ENCODE data around the gene TMEM134. TPM values are rescaled to one million over a fixed set of nuclear protein-coding genes. Genes with fewer than 3 reads are reported as not detected.

TMEM134 gene
- total and polyA plus RNA-seq, 9 of the 15 experiments (the other 6 are each of a cell fraction or from before 2014, with no cell fraction given), result 0.63 to 48.4 (median 10.7) TPM

DNA sequence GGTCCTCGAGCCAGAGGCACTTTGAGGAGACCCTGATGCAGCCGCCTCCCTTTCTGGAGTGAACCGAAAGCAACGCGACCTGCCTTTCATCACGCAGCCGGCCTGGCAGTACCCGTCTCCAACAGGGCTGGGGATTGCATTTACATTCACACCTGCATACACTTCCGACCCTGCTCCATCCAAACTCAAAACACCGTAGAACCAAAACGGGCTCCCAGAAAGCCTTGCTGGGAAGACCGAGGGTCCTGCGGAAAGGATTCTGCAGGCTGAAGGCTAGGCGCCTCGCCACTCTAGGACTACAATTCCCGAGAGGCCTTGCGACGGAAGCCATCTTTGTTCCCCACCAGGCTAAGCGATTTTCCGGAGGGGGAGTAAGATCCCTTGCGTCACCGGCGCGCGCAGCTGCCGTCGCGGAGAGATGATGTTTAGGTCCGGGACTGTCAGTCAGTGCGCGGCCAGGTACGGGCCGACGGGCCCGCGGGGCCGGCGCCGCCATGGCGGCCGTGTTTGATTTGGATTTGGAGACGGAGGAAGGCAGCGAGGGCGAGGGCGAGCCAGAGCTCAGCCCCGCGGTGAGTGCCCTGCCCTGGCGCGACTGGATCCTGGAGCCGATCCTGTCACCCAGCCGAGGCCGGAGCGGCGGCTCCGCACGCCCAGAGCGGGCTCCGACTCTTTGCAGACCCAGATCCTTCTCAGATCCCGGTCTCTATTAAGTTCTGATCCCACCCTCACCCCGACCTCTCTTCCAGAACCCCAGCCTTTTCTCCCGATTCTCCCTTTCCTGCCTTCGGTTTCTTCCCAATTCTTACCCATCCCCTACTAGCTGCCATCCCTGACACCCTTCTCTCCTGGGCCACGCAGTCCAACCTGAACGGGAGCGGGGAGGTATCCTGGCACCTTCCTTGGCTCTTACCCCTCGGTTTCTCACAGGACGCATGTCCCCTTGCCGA, 40.7 kb downstream of the TMEM134 start, which contains the start of gene RPS6KB2 (continued):
- TF ChIP-seq CEBPZ (IDR thresholded peaks at IDR 0.05; ENCODE audit: borderline replicate concordance, low read depth, low read length) (no peak), RBM17 (IDR thresholded peaks at IDR 0.05; ENCODE audit: borderline replicate concordance, low read depth, low read length) (no peak), NFXL1 (CRISPR knock-in tag; IDR thresholded peaks at IDR 0.05) (no peak), ZMIZ1 (IDR thresholded peaks at IDR 0.05; ENCODE audit: low read depth in 2 of 2, low read length in 2 of 2) (no peak), CXXC5 (CRISPR knock-in tag; IDR thresholded peaks at IDR 0.05) (peak; percentile 94), DMBX1 (CRISPR knock-in tag; IDR thresholded peaks at IDR 0.05; ENCODE audit: borderline replicate concordance) (0 out of 2 replicates have a peak, but pooled peaks have one; percentile 48), ZNF146 (CRISPR knock-in tag; IDR thresholded peaks at IDR 0.05; ENCODE audit: unreplicated experiment) (no peak), ASH1L (IDR thresholded peaks at IDR 0.05; ENCODE audit: borderline replicate concordance, low read depth, partially characterized antibody) (no peak), CCAR2 (IDR thresholded peaks at IDR 0.05; ENCODE audit: low read depth, low read length) (no peak), ZNF311 (CRISPR knock-in tag; IDR thresholded peaks at IDR 0.05) (no peak)
- TF ChIP-seq, protein P1, sequence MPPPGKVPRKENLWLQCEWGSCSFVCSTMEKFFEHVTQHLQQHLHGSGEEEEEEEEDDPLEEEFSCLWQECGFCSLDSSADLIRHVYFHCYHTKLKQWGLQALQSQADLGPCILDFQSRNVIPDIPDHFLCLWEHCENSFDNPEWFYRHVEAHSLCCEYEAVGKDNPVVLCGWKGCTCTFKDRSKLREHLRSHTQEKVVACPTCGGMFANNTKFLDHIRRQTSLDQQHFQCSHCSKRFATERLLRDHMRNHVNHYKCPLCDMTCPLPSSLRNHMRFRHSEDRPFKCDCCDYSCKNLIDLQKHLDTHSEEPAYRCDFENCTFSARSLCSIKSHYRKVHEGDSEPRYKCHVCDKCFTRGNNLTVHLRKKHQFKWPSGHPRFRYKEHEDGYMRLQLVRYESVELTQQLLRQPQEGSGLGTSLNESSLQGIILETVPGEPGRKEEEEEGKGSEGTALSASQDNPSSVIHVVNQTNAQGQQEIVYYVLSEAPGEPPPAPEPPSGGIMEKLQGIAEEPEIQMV (tag; conservative IDR thresholded peaks at IDR 0.05; ENCODE audit: low read depth), result no peak
- TF ChIP-seq, protein P2, sequence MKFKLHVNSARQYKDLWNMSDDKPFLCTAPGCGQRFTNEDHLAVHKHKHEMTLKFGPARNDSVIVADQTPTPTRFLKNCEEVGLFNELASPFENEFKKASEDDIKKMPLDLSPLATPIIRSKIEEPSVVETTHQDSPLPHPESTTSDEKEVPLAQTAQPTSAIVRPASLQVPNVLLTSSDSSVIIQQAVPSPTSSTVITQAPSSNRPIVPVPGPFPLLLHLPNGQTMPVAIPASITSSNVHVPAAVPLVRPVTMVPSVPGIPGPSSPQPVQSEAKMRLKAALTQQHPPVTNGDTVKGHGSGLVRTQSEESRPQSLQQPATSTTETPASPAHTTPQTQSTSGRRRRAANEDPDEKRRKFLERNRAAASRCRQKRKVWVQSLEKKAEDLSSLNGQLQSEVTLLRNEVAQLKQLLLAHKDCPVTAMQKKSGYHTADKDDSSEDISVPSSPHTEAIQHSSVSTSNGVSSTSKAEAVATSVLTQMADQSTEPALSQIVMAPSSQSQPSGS (CRISPR knock-in tag; IDR thresholded peaks at IDR 0.05), result no peak
- TF ChIP-seq, protein P3, sequence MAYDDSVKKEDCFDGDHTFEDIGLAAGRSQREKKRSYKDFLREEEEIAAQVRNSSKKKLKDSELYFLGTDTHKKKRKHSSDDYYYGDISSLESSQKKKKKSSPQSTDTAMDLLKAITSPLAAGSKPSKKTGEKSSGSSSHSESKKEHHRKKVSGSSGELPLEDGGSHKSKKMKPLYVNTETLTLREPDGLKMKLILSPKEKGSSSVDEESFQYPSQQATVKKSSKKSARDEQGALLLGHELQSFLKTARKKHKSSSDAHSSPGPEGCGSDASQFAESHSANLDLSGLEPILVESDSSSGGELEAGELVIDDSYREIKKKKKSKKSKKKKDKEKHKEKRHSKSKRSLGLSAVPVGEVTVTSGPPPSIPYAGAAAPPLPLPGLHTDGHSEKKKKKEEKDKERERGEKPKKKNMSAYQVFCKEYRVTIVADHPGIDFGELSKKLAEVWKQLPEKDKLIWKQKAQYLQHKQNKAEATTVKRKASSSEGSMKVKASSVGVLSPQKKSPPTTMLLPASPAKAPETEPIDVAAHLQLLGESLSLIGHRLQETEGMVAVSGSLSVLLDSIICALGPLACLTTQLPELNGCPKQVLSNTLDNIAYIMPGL (CRISPR knock-in tag; IDR thresholded peaks at IDR 0.05), result peak; percentile 52; the same call in 1 of the 2 replicates

Measured in K562 (cell line).